GM21447 (cell line): ENCODE results near the gene NTSR1.

Source experiments
- ATAC-seq: cut with Tn5 transposase; IDR thresholded peaks from one replicate; pipeline ENCODE4 v1.9.1; 2021; ENCODE audit not compliant: unreplicated experiment

NTSR1 gene

GRCh38 chr20:62723768-62724450 lies 15.3 kb downstream of the NTSR1 start:
- ATAC-seq, result no peak

DNA sequence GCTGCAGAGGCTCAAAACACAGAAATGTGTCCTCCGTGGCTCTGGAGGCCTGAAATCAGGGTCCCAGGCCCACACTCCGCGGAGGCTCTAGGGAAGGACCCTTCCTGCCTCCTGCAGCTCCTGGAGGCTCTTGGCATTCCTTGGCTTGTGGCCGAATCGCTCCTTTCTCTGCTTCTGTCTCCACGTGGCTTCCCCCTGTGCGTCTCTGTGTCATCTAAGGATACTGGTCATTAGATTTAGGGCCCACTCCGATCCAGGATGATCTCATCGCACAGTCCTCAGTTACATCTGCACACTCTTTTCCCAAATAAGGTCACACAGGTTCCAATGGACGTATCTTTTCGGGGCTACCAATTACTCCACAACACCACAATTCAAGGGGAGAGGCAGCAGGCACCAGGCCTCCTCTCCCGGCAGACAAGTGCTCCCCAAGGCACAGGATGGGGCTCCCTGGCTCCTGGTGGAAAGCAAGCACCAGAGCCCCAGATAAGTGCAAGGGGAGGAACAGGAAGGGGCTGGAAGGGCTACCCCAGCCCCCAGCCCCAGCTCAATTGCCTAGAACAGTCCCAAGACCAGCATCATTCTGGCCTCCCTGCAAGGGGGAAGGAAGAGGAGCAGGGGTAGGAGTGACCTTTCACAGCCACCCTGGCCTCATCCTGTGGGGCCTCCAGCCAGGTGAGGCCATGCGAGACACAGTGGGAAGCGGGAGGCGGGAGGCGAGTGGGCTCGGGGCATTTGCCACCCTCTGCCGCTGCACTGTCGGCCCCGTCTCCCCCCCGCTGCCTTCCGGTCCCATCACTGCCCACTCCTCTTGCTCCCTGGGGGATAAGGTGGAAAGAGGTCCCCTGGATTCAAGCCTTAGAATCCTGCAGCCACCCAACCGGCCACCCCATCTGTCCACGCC lies 16.3 kb downstream of the NTSR1 start:
- ATAC-seq, result no peak

- ATAC-seq, result no peak
Measured at GRCh38 chr20:62725596-62726268, 17.1 kb downstream of the NTSR1 start.

DNA sequence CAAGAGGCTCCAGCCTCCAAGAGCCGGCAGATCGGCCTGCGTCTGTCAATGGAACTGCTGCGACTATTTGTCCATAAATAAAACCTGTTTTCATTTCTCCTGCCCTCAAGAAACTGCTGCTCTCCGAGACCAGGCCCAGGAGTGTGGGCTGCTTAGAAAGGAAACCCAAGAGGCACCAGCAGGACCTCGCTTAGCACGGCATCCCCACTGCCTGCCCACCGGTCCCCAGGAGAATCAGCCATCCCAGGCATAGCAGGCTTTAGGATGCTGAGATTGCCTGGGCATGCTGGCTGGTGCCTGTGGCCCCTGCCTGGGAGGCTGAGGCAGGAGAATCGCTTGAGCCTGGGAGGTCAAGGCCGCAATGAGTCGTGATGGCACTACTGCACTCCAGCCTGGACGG lies 17.6 kb downstream of the NTSR1 start:
- no peak for ATAC-seq

DNA sequence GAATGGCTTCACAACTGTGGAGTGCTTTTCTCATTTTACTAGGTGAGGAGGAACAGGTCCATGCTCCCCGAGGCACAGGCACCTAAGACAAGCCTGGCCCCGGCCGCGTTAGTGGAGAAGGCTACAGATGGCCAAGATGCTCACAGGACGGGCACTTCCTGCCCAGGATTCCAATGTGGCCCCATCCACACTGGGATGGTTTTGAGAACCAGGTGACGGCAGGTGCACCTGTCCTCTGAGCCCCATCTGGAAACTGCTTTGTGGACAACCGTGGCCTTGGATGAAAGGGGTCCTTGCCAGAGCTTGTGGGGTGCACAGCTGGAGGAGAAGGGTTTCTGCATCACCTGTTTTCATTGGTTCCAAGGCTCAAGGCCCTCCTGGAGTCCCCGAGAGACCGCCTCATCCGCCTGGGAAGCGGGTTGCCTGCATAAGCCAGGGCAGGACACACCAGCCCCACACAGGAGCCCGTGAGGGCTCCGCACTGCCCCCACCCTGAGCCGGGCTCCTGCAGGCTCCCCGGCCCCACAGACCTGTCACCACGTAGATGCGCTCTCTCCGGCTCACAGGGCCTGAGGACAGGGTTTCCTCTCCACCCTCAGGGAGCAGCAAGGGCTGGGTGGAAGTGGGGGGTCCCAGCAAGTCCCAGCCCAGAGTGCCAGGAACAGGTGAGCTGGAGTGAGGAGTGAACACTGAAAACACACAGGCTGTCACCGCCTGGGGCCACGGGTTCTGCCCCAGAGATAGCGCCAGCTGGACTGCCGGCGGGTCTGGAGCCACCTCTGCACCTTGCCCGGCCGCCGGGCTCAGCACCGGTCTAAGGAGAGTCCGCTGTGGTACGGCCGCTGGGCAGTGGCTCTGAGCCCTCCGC lies 18.3 kb downstream of the NTSR1 start:
- no peak for ATAC-seq

DNA sequence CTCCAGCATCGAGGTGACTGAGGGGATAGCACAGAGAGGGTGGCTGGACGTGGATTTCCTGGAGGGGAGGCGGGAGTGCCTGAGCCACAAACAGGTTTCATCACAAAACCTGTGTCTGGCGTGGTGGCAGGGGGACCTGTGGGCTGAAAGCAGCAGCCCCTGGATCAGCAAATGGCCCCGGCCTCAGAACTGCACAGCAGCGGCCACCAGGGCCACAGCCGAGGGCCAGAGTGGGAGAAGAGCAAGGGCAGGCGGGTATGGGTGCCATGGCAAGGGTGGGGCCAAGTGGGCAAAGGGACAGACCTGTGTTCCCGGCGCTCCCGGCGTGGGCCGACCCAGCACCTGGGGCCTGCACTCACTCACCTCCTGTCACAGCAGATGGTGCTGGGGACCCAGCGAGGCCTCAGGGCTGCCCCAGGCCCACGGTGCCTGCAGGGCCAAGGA lies 19.0 kb downstream of the NTSR1 start:
- ATAC-seq, result no peak

DNA sequence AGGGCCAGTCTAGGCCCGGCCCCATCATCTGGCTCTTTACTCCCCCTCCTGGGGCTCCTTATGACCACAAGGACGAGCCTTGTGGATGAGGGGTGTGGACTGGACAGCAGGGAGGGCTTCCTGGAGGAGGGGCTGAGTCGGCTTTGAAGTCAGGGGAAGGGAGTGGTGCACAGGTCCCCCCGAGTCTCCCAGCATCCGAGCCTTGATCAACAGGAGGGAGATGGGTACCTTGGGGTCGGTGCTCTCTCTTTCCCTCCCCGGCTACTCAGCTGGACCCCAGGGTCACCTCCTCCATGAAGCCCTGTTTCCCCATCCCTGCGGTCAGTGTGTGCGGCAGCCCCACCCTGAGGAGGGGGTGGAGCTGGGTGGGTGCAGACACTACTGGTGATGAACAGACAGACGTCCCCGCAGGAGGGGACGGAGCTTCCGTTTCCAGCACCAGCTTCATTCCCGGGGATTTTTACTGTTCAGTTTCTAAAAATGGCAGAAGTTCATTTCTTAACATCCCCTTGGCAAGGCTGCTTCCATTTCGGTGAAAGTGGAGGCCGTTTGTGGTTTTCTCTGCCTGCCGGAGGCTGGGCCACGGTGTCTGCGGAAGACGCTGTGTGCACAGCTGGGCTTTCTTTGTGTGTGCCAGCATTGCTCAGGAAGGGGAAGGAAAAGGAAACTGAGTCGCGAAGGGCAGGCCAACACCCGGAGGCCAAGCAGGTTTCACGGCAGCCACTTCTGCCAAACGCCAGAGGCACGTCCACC lies 19.6 kb downstream of the NTSR1 start:
- ATAC-seq, result no peak

GRCh38 chr20:62728781-62729300 lies 20.2 kb downstream of the NTSR1 start:
- ATAC-seq, result no peak

- ATAC-seq, result no peak
Measured at GRCh38 chr20:62730481-62730880, 21.8 kb downstream of the NTSR1 start.

GRCh38 chr20:62732031-62732760 lies 23.6 kb downstream of the NTSR1 start:
- ATAC-seq, result no peak

GRCh38 chr20:62732842-62733525 lies 24.3 kb downstream of the NTSR1 start:
- ATAC-seq, result no peak

DNA sequence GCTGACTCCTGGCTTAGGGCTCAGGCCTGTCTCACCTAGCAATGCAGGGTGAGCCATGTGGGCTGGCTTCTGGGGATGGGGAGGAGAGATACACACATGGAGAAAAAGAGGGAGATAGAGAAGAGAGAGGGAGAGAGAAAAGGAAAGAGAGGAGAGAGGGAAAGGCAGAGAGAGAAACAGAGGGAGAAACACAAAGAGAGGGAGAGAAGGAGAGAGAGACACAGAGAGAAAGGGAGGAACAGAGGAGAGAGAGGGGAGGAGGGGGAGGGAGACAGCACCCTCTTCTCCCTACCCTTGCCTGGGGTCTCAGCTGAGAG lies 24.8 kb downstream of the NTSR1 start:
- ATAC-seq, result no peak

GRCh38 chr20:62733891-62734290 lies 25.3 kb downstream of the NTSR1 start:
- ATAC-seq, result no peak

GRCh38 chr20:62734326-62734725 lies 25.7 kb downstream of the NTSR1 start:
- no peak for ATAC-seq

DNA sequence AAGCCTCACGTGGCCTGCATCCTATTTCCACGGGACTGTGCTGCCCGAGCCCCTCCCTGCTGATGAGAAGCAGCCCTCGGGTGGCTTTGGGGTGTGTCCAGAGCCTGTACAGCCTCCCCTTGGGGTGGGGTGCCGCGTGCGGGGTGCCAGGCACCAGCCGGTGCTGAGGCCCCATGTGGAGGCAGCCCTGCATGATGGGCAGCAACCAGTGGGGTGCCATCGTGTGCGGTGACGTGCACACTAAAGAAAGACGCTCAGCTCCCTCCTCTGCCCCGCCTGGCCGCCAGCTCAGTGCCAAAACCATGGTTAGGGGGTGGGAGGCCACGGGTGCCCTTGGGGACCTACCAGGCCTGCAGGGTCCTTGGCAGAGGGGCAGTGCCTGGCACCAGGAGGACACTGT lies 26.2 kb downstream of the NTSR1 start:
- ATAC-seq, result no peak

- no peak for ATAC-seq
Measured at GRCh38 chr20:62735331-62735821, 26.7 kb downstream of the NTSR1 start.

GRCh38 chr20:62736026-62736406 lies 27.4 kb downstream of the NTSR1 start:
- no peak for ATAC-seq

DNA sequence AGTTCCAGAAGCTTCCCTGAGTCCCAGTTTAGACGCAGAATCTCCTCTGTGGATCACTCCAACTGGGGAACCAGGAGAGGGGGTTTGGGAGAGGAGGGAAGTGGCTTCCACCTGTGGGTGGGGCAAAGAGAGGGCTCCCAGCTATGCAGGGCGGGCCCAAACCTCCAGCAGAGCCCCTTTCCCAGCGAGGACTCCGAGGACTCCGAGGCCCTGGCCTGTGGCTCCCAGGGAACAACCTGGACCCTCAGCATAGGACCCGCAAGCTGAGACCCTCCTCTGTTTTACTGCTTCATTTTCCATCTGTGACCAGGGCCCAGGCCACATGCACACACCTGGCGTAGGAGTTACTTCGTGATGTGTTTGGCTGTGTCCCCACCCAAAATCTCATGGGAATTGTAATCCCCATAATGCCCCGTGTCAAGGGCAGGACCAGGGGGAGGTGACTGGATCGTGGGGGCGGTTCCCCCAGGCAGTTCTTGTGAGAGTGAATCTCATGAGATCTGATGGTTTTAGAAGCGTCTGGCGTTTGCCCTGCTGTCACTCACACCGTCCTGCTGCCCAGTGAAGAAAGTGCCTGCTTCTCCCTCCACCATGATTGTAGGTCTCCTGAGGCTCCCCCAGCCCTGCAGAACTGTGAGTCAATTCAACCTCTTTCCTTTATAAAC lies 27.9 kb downstream of the NTSR1 start:
- no peak for ATAC-seq
